ENCODE results near the gene FKBP4.

Gene FKBP4

DNA sequence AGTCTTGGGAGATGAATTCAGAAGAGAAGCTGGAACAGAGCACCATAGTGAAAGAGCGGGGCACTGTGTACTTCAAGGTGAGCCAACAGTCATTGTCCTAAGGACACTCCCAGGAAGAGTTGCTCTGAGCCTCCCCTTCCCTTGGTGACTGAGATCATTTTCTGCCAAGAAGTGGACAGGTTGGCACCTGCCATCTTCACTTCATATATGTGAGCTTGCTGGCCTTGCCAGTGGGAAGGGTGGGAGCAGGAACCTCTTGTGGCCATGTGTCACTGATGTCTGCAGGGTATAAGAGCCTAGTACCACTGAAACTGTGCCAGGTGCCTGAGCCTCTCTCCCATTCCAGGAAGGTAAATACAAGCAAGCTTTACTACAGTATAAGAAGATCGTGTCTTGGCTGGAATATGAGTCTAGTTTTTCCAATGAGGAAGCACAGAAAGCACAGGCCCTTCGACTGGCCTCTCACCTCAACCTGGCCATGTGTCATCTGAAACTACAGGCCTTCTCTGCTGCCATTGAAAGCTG lies 5.3 kb downstream of the FKBP4 start:
- in situ Hi-C loops (cut with HindIII; ENCODE audit: low sequenced_read_pairs): no loop called here
- TF ChIP-seq, protein P1, sequence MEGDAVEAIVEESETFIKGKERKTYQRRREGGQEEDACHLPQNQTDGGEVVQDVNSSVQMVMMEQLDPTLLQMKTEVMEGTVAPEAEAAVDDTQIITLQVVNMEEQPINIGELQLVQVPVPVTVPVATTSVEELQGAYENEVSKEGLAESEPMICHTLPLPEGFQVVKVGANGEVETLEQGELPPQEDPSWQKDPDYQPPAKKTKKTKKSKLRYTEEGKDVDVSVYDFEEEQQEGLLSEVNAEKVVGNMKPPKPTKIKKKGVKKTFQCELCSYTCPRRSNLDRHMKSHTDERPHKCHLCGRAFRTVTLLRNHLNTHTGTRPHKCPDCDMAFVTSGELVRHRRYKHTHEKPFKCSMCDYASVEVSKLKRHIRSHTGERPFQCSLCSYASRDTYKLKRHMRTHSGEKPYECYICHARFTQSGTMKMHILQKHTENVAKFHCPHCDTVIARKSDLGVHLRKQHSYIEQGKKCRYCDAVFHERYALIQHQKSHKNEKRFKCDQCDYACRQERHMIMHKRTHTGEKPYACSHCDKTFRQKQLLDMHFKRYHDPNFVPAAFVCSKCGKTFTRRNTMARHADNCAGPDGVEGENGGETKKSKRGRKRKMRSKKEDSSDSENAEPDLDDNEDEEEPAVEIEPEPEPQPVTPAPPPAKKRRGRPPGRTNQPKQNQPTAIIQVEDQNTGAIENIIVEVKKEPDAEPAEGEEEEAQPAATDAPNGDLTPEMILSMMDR (IDR thresholded peaks at IDR 0.05; ENCODE audit: low read depth, low read length, missing control alignments): no peak
- no peak overlapping the region for H3K4me3 ChIP-seq (ENCODE audit: low read depth, low read length)
- DNase-seq (ENCODE audit: low read depth): no peak

DNA sequence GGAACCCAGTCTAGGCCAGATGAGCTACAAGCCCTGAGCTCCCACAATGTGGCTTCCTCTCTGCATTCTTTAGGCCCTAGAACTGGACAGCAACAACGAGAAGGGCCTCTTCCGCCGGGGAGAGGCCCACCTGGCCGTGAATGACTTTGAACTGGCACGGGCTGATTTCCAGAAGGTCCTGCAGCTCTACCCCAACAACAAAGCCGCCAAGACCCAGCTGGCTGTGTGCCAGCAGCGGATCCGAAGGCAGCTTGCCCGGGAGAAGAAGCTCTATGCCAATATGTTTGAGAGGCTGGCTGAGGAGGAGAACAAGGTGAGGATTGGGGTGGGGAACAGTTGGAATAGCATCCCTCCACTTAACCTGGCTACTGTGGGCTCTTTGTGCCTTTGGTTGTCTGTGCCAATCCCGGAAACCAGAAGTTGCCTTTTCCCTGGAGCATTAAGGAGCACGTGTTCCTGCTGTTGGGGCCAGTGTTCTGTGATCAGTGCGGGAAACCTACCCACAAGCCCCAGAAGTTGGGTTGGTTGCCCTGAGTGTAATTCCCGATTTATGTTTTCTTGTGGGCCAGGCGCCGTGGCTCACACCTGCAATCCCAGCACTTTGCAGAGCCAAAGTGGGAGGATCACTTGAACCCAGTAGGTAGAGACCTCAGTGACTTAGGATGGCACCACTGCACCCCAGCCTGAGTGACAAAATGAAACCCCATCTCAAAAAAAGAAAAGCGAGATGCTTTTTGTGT lies 6.4 kb downstream of the FKBP4 start:
- no peak for DNase-seq (ENCODE audit: low read depth)
- TF ChIP-seq, protein P1 (IDR thresholded peaks at IDR 0.05; ENCODE audit: low read depth, low read length, missing control alignments): no peak
- H3K4me3 ChIP-seq (ENCODE audit: low read depth, low read length): no peak overlapping the region
- in situ Hi-C loops (cut with HindIII; ENCODE audit: low sequenced_read_pairs): no loop called here

DNA sequence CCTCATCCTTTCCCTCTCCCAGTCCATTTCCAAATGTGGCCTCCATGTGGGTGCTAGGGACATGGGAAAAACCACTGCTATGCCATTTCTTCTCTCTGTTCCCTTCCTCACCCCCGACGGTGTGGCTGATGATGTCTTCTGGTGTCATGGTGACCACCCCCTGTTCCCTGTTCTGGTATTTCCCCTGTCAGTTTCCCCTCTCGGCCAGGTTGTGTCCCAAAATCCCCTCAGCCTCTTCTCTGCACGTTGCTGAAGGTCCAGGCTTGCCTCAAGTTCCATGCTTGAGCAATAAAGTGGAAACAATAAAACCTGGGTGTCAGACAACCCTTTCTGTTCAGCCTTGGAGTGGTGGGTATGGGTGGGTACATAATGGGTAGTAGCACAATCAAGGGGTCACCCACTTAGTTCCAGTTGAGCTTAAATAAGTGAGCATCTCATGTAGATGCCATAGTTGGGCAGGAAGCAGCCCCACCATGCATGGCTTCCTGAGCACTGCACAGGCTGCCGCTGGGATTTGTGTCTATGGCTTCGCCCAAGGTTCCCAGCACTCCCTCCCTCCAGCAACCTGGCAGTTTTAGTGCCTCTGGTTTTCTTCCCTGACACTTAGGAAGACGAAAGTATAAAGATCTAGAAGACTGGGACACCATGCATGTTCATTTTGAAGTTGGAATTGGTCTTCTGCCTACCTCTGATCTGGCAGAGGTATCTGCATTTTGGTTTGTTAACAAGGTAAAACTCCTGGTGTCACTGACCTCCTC lies 9.0 kb downstream of the FKBP4 start:
- no peak for DNase-seq (ENCODE audit: low read depth)
- in situ Hi-C loops (cut with HindIII; ENCODE audit: low sequenced_read_pairs): no loop called here
- H3K4me3 ChIP-seq (ENCODE audit: low read depth, low read length): no peak overlapping the region
- TF ChIP-seq, protein P1 (IDR thresholded peaks at IDR 0.05; ENCODE audit: low read depth, low read length, missing control alignments): no peak

DNA sequence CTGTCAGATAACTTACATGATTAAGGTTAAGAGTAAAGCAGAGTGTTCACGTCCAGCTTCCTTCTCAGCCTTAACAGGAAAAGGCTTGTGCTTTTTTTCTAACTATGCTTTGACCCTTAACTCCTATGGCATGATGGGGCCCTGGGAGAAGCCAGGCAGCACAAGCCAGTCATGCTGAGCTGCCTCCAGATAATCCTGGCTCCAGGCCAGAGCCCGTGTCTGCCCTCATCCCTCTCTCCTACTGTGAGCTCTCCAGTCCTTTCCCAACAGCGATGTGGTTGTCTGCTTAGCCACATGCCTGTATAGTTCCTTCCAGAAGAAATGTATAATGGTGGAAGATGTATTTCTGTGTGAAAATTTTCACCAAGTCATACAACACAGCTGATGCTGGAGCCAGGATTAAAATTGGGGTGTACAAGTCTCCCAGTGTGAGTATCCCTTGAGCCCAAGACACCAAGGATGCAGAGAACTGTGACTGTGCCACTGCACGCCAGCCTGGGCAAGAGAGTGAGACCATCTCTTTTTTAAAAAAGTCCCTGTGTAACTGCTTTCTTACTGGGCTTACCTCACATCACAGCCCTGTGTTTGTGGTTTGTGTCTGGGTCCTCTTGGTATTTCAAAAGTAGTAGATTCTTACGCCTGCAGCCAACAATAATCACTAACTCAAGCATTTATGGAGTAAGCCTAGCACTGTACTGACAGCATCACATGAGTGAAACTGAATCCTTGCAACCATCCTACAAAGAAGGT lies 9.8 kb downstream of the FKBP4 start:
- DNase-seq (ENCODE audit: low read depth): peak; percentile 60
- in situ Hi-C loops (cut with HindIII; ENCODE audit: low sequenced_read_pairs): no loop called here
- H3K4me3 ChIP-seq (ENCODE audit: low read depth, low read length): no peak overlapping the region
- TF ChIP-seq, protein P1 (IDR thresholded peaks at IDR 0.05; ENCODE audit: low read depth, low read length, missing control alignments): no peak

DNA sequence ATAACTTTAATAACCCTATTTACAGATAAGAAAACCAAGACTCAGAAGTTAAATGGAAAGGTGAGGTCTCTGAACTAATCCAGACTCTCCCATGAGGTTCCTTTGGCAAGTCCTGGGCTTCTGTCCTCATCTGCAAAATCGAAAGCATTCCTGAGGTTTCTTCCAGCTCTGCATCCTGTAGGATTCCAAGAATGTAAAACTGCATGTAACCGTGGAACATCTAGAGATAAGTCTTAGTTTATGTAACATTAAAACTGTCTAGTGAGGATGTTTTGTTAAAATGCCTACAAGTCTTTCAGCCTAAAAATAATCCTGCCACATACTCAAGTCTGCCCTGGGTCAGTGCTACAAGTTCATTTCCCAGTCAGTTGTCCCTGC lies 10.4 kb downstream of the FKBP4 start:
- H3K4me3 ChIP-seq (ENCODE audit: low read depth, low read length): no peak overlapping the region
- no peak for DNase-seq (ENCODE audit: low read depth)
- in situ Hi-C loops (cut with HindIII; ENCODE audit: low sequenced_read_pairs): no loop called here
- TF ChIP-seq, protein P1 (IDR thresholded peaks at IDR 0.05; ENCODE audit: low read depth, low read length, missing control alignments): no peak

DNA sequence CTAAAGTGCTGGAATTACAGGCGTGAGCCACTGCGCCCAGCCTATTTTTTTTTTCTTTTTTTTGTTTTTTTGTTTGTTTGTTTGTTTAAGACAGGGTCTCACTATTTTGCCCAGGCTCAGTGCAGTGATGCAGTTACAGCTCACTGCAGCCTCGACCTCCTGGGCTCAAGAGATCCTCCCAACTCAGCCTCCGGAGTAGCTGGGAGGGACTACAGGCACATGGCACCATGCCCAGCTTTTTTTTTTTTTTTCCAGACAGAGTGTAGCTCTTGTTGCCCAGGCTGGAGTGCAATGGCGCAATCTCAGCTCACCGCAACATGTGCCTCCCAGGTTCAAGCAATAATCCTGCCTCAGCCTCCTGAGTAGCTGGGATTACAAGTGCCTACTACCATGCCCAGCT lies 11.9 kb downstream of the FKBP4 start:
- DNase-seq (ENCODE audit: low read depth): no peak
- H3K4me3 ChIP-seq (ENCODE audit: low read depth, low read length): no peak overlapping the region
- TF ChIP-seq, protein P1 (IDR thresholded peaks at IDR 0.05; ENCODE audit: low read depth, low read length, missing control alignments): no peak
- in situ Hi-C loops (cut with HindIII; ENCODE audit: low sequenced_read_pairs): no loop called here

Measured in astrocyte of the cerebellum (primary cell).